SU-DHL-6 (cell line): ENCODE results near the gene M6PR.

ENCODE experiments used
- CTCF ChIP-seq: fragments of 200-600 bp; sonication (generic); IDR thresholded peaks from one replicate; pipeline ENCODE4 v1.5.1; 2017; ENCODE audit warnings: antibody characterized with exemption, mild to moderate bottlenecking, low read length, moderate library complexity; ENCODE audit not compliant: insufficient read depth, poor library complexity, severe bottlenecking
- EZH2phosphoT487 ChIP-seq: fragments of 200-600 bp; sonication (generic), shearing (Covaris generic); conservative IDR thresholded peaks from 2 replicates; pipeline ENCODE4 v1.6.1; 2018; ENCODE audit warnings: mild to moderate bottlenecking, antibody characterized with exemption, low read length, moderate library complexity, mixed read lengths

- TF ChIP-seq CTCF (no peak), EZH2phosphoT487 (no peak)
Measured at GRCh38 chr12:8956073-8956472, 6.6 kb upstream of the M6PR start.
